Loucy (cell line): ENCODE measurements around the gene CYB5D1.

Source experiments
- EZH2phosphoT487 ChIP-seq: fragments of 200-600 bp; IDR thresholded peaks from 2 replicates; pipeline ENCODE4 v1.6.1; 2018; ENCODE audit warnings: antibody characterized with exemption, mild to moderate bottlenecking, moderate library complexity, borderline replicate concordance
- TF ChIP-seq, protein P1 (sequence below): fragments of 200-600 bp; sonication (generic); conservative IDR thresholded peaks from 2 replicates; pipeline ENCODE4 v1.5.1; 2014; ENCODE audit warnings: mild to moderate bottlenecking, antibody characterized with exemption, low read length

DNA sequence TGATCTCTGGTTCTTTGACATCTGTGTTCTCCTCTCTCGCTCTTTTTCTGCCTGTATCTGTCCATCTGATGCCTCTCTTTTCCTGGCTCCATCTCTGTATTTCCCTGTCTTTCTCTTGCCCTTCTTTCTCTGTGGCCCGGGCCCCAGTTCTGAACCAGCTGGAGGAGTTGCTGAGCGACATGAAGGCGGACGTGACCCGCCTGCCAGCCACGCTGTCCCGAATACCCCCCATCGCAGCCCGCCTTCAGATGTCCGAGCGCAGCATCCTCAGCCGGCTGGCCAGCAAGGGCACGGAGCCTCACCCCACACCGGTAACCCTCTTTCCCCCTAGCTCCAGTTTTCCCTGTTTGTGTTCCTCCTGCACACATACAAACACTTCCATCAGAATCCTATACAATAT, 52.5 kb downstream of the CYB5D1 start:
- TF ChIP-seq, protein P1, sequence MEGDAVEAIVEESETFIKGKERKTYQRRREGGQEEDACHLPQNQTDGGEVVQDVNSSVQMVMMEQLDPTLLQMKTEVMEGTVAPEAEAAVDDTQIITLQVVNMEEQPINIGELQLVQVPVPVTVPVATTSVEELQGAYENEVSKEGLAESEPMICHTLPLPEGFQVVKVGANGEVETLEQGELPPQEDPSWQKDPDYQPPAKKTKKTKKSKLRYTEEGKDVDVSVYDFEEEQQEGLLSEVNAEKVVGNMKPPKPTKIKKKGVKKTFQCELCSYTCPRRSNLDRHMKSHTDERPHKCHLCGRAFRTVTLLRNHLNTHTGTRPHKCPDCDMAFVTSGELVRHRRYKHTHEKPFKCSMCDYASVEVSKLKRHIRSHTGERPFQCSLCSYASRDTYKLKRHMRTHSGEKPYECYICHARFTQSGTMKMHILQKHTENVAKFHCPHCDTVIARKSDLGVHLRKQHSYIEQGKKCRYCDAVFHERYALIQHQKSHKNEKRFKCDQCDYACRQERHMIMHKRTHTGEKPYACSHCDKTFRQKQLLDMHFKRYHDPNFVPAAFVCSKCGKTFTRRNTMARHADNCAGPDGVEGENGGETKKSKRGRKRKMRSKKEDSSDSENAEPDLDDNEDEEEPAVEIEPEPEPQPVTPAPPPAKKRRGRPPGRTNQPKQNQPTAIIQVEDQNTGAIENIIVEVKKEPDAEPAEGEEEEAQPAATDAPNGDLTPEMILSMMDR = no peak
- no peak for TF ChIP-seq EZH2phosphoT487
